GM18517 (cell line): ENCODE measurements around the gene C17orf113.
"Not testable (repeated sequence)": the region's sequence is repeated elsewhere in the genome, so short reads cannot be mapped to it uniquely, and the experiment has no call there.

Source experiments
- ATAC-seq: cut with Tn5 transposase; IDR thresholded peaks from one replicate; pipeline ENCODE4 v1.9.1; 2021; ENCODE audit warnings: mild to moderate bottlenecking, moderate library complexity; ENCODE audit not compliant: unreplicated experiment

Gene C17orf113

DNA sequence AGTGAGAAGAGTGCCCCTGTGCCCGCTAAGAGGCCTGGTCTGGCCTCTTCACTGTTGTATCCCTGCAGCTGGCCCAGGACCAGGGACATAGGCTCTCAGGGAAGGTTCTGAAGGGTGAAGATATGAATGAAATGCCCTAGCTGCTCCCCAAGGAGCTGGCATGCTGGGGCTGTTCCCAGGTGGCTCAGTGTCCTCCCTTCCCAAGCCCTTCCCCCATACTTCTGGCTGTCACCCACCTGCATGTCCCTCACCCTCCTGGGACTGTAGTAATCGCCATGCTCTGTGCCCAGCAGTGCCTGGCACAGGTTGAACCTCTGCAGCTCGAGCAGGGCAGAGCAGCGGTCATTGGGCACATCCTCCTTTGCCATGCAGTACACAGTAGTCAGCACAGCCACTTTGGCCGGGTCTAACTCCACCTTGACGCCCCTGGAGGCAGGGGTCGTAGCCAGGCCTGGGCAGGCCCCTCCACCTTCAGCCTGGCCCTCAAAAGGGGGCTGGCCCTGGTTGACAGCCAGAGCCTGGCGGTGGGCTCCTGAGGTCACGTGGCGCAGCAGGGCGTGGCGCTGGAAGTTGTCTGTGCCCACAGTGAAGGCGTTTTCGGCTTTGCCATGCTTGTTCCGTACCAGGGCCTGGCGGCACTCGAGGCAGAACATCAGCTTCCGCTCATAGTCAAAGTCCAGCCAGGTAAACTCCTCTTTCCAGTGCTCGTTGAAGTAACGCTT is 7.6 kb downstream of the C17orf113 start:
- ATAC-seq = no peak

GRCh38 chr17:42041619-42042018 is 8.8 kb downstream of the C17orf113 start:
- ATAC-seq = no peak

DNA sequence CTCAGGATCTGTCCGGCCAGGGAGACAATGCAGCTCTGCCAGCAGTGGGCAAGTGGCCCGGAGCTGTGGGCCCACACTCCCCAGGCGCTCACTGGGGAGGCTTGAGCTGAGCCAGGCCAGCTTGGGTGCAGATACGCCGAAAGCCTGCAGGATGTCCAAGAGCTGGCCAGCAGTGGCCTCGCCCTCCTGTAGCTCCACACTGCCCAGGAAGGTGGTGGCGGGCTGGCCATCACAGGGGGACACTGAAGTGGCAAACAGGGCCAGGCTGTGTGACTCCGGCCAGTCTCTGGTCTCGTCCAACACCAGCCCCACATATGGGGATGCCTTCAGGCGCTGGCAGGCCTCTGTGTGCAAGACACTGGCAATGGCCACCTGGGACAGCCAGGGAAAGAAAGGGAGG is 9.6 kb downstream of the C17orf113 start:
- no peak for ATAC-seq

DNA sequence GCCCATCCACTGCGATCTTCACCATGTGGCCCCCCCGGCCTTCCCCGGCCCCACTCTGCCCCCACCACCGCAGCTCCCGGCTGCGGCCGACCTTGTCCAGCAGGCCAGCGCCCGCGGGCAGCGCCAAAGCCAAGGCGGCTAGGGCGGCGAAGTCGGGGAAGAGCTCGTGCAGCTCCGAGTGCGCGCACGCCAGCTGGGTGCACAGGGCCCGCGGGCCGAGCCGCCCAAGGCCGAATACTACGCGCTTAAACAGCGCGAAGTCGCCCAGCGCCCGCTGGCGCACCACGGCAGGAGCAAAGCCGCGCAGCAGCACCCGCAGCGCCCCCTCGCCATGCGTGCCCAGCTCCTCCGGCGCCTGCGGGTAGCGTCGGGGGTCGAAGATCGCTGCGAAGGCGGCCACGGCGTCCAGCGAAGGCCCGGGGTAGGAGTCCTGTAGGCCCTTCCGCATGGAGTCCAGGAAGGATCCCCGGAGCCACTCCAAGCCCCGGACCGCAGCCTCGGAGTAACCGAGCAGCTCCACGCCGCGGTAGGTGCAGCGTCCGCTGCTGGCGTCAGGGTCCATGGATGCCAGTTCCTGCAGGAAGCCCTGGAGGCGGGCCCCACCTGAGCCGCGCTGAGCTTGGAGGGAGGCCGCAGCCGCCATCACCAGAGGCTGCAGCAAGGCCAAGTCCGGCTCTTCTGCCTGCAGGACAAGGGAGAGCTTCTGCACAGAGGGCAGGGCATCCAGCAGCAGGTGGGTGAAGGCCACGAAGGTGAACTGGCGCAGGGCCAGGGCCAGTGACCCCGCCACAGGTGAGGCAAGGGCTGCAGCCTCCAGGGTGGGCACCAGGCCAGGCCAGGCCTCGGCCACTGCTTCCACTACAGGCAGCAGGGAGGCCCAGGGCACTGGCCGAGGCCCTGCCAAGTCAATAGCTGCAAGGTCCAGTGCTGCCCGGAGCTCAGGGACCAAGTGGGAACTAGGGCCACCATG is 10.3 kb downstream of the C17orf113 start:
- no peak for ATAC-seq

DNA sequence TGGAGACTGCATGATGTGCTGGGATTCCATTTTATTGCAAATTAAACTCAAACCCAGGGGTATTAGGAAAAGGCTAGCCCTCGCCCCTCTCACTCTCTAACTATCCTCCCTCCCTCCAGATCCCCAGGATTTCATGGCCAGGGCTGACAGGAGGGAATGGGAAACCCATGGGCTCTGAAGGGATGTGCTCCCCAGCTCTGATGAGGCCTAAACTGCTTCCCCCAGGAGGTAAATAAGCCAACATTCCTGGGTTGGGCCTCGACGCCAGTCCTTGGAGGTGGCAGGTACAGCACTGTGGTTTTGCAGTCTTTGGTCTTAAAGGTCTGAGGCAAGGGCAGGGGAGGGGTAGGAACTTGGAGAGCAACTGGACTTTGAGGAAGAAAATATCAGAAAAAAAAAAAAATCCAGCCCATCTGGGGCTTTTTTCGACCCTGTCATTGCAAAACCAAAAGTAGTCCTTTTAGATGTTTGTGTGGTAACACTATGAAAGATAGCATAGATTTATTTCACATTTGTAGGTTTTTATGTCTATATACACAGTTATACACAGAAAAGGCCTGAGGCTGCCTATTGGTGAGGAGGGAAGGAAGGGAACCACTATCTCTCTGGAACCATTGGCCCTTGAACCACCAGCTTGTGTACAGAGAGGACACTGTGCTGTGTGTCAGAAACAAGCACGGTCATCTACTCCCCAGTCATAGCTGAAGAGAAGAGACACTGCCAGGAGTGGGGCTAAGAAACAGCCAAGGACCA is 12.0 kb downstream of the C17orf113 start:
- no peak for ATAC-seq

DNA sequence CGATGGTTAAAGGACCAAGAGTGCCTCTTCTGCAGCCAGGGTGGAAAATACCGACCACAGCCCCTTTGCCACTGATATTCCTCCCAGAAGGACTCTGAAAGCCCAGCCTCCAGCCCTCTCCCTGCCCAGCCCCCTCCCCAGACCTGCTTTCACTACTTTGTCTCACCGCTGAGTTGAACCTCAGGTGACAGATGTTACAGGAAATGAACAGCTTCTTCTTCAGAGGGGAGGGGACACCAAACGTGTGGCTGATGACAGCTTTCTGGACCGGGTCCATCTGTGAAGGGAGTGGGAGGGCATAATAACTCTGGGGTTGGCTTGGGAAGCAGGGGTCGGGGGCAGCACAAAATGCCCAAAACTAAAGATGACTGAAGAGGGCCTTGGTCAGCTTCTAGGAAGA is 16.3 kb downstream of the C17orf113 start:
- ATAC-seq = no peak

GRCh38 chr17:42031584-42031983 is 18.8 kb downstream of the C17orf113 start:
- no peak for ATAC-seq

GRCh38 chr17:42028791-42029127 is 21.6 kb downstream of the C17orf113 start:
- no peak for ATAC-seq

DNA sequence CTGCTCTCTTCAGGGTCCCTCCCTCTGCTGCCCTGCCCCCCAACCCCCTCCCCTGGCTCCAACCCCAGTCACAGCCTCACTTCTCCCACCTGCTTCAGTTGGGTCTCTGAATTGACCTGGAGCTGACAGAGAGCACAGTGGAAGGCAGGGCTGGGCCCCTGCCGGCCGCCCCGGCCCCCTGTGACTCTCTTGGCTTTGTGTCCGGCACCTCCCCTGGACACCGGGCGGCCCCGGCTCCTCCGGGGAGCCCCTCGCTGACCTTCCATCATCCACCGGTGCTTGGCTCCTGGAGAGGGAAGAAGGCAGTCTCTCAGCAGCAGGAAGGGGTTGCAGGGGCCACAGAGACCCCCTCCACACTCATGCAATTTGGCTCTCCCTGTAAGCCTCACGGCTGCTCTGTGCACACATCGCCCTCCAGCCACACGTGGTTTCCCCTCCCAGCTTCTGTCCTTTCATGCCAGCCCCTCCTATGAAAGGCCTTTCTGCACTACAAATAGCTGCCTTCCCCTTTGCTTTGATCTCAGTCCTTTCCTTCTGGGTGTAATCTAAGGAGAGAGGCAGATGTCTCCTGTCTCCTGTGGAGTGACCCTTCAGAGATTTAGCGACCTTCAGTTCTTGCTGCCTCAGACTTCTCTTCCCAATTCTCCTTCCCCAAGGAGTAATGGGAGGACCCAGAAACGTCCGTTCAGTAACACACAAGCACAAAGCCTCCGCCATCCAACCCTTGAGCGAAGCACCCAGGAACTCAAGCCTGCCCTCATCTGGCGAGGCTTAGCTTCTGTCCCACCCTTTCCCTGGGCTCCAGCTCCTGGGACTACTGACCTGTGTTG is 22.2 kb downstream of the C17orf113 start:
- no peak for ATAC-seq

GRCh38 chr17:42027590-42027889 is 22.9 kb downstream of the C17orf113 start:
- no peak for ATAC-seq

DNA sequence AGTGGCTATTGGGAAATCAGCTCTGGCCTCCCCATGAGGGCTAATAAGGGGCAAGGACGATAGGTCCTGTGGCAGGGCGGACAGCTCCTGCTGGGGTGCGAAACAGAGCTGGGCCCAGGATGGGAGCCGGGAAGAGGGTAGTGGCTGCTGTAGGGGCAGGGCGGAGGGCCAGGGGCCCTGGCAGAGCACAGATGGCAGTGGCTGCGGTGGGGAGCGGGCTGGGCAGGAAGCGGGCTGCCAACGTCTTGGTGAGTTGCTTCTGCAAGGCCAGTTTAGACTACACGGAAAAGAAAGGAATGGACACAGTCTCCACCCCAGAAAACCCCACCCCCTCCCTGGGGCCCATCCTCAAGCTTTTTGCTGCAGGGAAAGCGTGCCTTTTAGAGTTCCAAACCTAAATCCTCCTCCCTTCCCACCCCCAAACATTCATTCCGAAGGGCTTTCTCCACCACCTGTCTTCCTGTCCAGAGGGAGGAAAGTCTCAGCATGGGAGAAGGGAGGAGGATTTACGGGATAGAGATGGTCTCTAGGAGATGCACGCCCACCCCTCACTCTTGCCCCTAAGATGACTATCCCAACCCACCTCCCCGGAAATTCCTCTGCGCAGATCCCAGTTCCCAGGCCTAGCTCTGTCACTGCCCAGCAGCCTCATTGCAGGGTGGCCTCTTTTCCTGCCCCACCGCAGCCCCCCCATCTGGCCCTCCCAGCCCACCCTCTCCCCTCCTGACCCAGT is 23.4 kb downstream of the C17orf113 start:
- ATAC-seq = no peak

DNA sequence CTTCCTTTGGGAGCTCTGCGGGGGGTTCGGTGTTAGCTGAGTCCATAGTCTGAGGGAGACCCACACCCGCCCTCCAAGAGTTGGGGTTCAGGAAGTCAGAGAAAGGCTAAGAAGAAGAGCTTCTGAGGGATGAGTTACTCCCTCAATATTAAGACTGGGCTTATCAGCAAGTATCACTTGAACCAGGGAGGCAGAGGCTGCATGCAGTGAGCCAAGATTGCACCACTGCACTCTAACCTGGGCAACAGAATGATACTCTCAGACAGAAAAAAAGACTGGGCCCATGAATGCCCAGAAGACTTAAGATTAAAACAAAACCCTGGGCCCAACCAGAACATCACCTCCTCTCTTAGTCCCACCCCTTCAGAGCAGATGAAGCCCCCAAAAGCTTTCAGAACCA is 24.5 kb downstream of the C17orf113 start:
- ATAC-seq = no peak

DNA sequence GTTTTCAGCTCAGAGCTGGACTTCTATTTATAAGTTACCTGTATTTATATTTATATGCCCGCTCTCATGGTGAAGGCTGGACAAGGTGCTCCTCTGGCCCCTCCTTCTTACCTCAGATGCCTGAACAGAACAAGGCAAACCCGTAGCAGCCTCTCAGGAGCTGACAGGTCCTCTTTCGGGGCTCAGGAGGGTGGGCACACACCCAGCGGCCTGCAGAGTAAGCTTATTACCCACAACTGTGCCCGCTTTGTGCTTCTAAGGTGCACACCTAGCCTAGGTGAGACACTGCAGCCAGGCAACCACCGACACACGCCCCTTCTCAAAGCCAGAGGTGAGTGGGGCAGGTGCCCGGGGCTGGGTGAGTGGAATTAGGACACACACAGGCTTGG is 25.2 kb downstream of the C17orf113 start:
- no peak for ATAC-seq

- ATAC-seq = no peak
Observed at GRCh38 chr17:42023524-42024349, 26.7 kb downstream of the C17orf113 start.

DNA sequence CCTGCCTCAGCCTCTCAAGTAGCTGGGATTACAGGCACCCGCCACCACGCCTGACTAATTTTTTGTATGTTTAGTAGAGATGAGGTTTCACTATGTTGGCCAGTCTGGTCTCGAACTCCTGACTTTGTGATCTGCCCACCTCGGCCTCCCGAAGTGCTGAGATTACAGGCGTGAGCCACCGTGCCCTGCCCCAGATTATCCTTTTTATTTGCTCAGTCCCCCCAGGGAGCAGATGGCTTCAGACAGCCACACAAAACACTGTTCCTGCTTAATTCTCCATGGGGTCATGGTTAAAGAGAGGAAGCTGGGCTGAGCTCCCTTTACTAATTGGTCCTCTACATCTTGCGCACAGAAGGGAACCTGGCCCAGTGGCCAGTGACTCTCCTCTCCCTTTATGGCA is 29.6 kb downstream of the C17orf113 start:
- ATAC-seq = not testable (repeated sequence)

- no peak for ATAC-seq
Observed at GRCh38 chr17:42019509-42020404, 30.6 kb downstream of the C17orf113 start, which contains the start of gene NKIRAS2. NKIRAS2 (plus strand) TSS chr17:42020090; CDS start chr17:42021578, 1,488 bp downstream.

- no peak for ATAC-seq
Observed at GRCh38 chr17:42018988-42019387, 31.4 kb downstream of the C17orf113 start.

DNA sequence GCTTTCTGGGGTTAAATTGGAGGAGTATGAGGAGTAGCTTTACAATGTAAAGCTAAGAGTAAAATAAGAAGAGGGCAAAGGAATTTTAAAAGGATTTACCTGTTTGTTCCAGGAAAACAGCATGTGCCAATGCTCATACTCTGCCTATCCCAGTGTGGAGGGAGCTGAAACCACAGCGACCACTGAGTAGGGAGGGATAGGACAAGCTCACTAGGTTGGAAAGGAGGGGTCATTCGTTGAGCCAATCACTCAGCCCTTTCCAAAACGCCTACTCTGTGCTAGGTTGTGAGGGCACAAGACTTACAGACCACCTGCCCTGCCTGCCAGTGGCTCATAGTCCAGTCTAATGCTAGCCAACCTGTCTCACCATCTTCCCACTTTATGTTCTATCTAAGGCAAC is 32.1 kb downstream of the C17orf113 start:
- ATAC-seq = no peak
